GM12878 (cell line): ENCODE data around the gene TACC3. TPM values are rescaled to one million over a fixed set of nuclear protein-coding genes. Genes with fewer than 3 reads are reported as not detected.

Experiments
- ATAC-seq: fragments of 200-7000 bp; cut with Tn5 transposase; 3 replicates; pipeline ENCODE4 v1.9.1; 2020; ENCODE audit warnings: mild to moderate bottlenecking, moderate library complexity
- BruUV-seq: library from RNA; stranded (reverse); fragments of 400-500 nt; replicated peaks from 2 replicates; lab custom pipeline; 2021; lab: Mats Ljungman, UMichigan
- CTCF ChIA-PET: fragments of 300-600 bp; sonication (Branson Sonifier 250); formaldehyde crosslinking; extraction: SDS; loops from one replicate; lab custom pipeline; 2021; ENCODE audit warnings: inconsistent platforms; lab: Yijun Ruan, JAX
- POLR2A ChIA-PET: fragments of 350-600 bp; formaldehyde crosslinking; extraction: SDS; loops from one replicate; lab custom pipeline; 2021; ENCODE audit warnings: inconsistent platforms; lab: Charles Lee
- RAD21 ChIA-PET: fragments of 300-600 bp; sonication (Branson Sonifier 250); formaldehyde crosslinking; loops from one replicate; lab custom pipeline; 2023; ENCODE audit warnings: antibody characterized with exemption; ENCODE audit not compliant: unreplicated experiment; lab: Charles Lee
- SMC1A ChIA-PET: fragments of 300-600 bp; sonication (Branson Sonifier 250); formaldehyde crosslinking; loops from one replicate; lab custom pipeline; 2023; ENCODE audit not compliant: unreplicated experiment, uncharacterized antibody; lab: Charles Lee
- DNase-seq: peaks from one replicate; pipeline ENCODE4 v3.0.0-alpha.2; 2011; ENCODE audit warnings: low read depth, low spot score
- FAIRE-seq: peaks from 3 replicates; lab custom pipeline; 2011; peaks lifted over from hg19 to GRCh38; lab: Jason Lieb, UNC
- H2AFZ ChIP-seq: 2 replicates; pipeline ENCODE4 v1.6.0; 2011; ENCODE audit warnings: low read depth, low read length, control low read depth; ENCODE audit not compliant: control insufficient read depth
- H3K27ac ChIP-seq: 2 replicates; pipeline ENCODE4 v1.5.1; 2011; ENCODE audit warnings: control low read depth; ENCODE audit not compliant: control insufficient read depth, insufficient read depth
- H3K27me3 ChIP-seq, 2 experiments: replicated peaks in 1 of 2; 2 replicates each; pipeline versions ENCODE4 v1.6.0 to v1.6.1; 2011; ENCODE audit warnings: low read length in 1 of 2; ENCODE audit not compliant: control insufficient read depth in 2 of 2, insufficient read depth in 2 of 2
- H3K36me3 ChIP-seq, 2 experiments: 2 replicates each; pipeline ENCODE4 v1.5.1; 2011; ENCODE audit warnings: low read length in 1 of 2; ENCODE audit not compliant: control insufficient read depth in 2 of 2, insufficient read depth in 2 of 2
- H3K4me1 ChIP-seq: 2 replicates; pipeline ENCODE4 v1.6.1; 2011; ENCODE audit warnings: mild to moderate bottlenecking, low read length, moderate library complexity, mixed read lengths; ENCODE audit not compliant: control insufficient read depth, insufficient read depth
- H3K4me2 ChIP-seq: 2 replicates; pipeline ENCODE4 v1.6.0; 2011; ENCODE audit warnings: control low read depth; ENCODE audit not compliant: control insufficient read depth, insufficient read depth
- H3K4me3 ChIP-seq: fragments of 200-600 bp; sonication (generic); 2 replicates; pipeline ENCODE4 v1.5.1; 2016
- H3K79me2 ChIP-seq: 2 replicates; pipeline ENCODE4 v1.6.0; 2011; ENCODE audit warnings: low read length; ENCODE audit not compliant: control insufficient read depth, insufficient read depth
- H3K9ac ChIP-seq: 2 replicates; pipeline ENCODE4 v1.8.0; 2011; ENCODE audit warnings: low read length, control low read depth, mixed read lengths; ENCODE audit not compliant: control insufficient read depth, insufficient read depth
- H3K9me3 ChIP-seq: replicated peaks from 3 replicates; pipeline ENCODE4 v1.5.1; 2011; ENCODE audit warnings: mild to moderate bottlenecking, low read length; ENCODE audit not compliant: control insufficient read depth, insufficient read depth
- H4K20me1 ChIP-seq: 2 replicates; pipeline ENCODE4 v1.6.0; 2011; ENCODE audit not compliant: control insufficient read depth, insufficient read depth
- BHLHE40 ChIP-seq, 2 experiments: fragments of 450-650 bp in 1 of 2; IDR thresholded peaks; 2 replicates each; pipeline ENCODE4 v1.6.1; 2011 to 2017; ENCODE audit warnings: low read depth in 2 of 2, borderline replicate concordance in 1 of 2, improper control_type of control experiment in 1 of 2, low read length in 1 of 2, mild to moderate bottlenecking in 1 of 2
- ETV6 ChIP-seq, 2 experiments: fragments of 450-650 bp in 1 of 2; IDR thresholded peaks in 1 of 2; conservative IDR thresholded peaks in 1 of 2; 2 replicates each; pipeline ENCODE4 v1.6.1; 2014; ENCODE audit warnings: antibody characterized with exemption in 1 of 2, borderline replicate concordance in 1 of 2, low read depth in 1 of 2, mild to moderate bottlenecking in 1 of 2, moderate library complexity in 1 of 2
- IKZF1 ChIP-seq: fragments of 450-650 bp; conservative IDR thresholded peaks from 2 replicates; pipeline ENCODE4 v1.6.1; 2017; ENCODE audit warnings: antibody characterized with exemption, mild to moderate bottlenecking
- KLF5 ChIP-seq: fragments of 450-650 bp; IDR thresholded peaks from 2 replicates; pipeline ENCODE4 v1.6.1; 2014; ENCODE audit warnings: mild to moderate bottlenecking; ENCODE audit not compliant: partially characterized antibody
- MTA2 ChIP-seq: fragments of 450-650 bp; IDR thresholded peaks from 2 replicates; pipeline ENCODE4 v1.6.1; 2016; ENCODE audit warnings: low read depth, mild to moderate bottlenecking, moderate library complexity
- MXI1 ChIP-seq: fragments of 150-350 bp; IDR thresholded peaks from 2 replicates; pipeline ENCODE4 v1.6.1; 2011; ENCODE audit warnings: low read depth, mild to moderate bottlenecking, inconsistent platforms, low read length, improper control_type of control experiment
- POLR2AphosphoS2 ChIP-seq: IDR thresholded peaks from 2 replicates; pipeline ENCODE4 v1.6.1; 2011; ENCODE audit warnings: low read depth, mild to moderate bottlenecking, low read length, improper control_type of control experiment, moderate library complexity
- RBBP5 ChIP-seq: fragments of 200-600 bp; sonication (generic); conservative IDR thresholded peaks from 2 replicates; pipeline ENCODE4 v1.6.1; 2016
- SMAD5 ChIP-seq: IDR thresholded peaks from 2 replicates; pipeline ENCODE4 v1.6.1; 2016; ENCODE audit warnings: antibody characterized with exemption, low read depth
- STAT3 ChIP-seq: IDR thresholded peaks from 2 replicates; pipeline ENCODE4 v1.6.1; 2011; ENCODE audit warnings: low read depth, low read length, improper control_type of control experiment
- SUPT20H ChIP-seq: IDR thresholded peaks from 2 replicates; pipeline ENCODE4 v1.6.1; 2011; ENCODE audit warnings: low read depth, mild to moderate bottlenecking, low read length, moderate library complexity, borderline replicate concordance; ENCODE audit not compliant: control insufficient read depth
- TCF12 ChIP-seq: IDR thresholded peaks from 2 replicates; pipeline ENCODE4 v1.6.1; 2011; ENCODE audit warnings: low read depth, mild to moderate bottlenecking, low read length
- YY1 ChIP-seq: IDR thresholded peaks from 2 replicates; pipeline ENCODE4 v1.6.1; 2011; ENCODE audit warnings: low read depth, mild to moderate bottlenecking, low read length
- WGBS: methylation state at CpG from one replicate; pipeline ENCODE4 v1.1.6; 2016; ENCODE audit warnings: low lambda C conversion rate; ENCODE audit not compliant: insufficient replicate concordance, insufficient coverage; ENCODE audit errors: missing lambda C conversion rate; 5-methylcytosine and 5-hydroxymethylcytosine counted together
- in situ Hi-C: fragments of 300-500 bp; cut with MboI; formaldehyde crosslinking; loops from 9 replicates; pipeline ENCODE4 v1.14.3; 2018; ENCODE audit warnings: mixed read lengths
- intact Hi-C: fragments of 100-400 bp; cut with micrococcal nuclease; formaldehyde crosslinking; loops from one replicate; pipeline ENCODE4 v1.14.2; 2022; ENCODE audit not compliant: unreplicated experiment
- polyA plus RNA-seq, 11 experiments: library from polyadenylated mRNA; depleted of rRNA in 4 of 11; unstranded in 6 of 11; stranded (reverse) in 5 of 11; fragments of >200 nt; fragmentation: Nextera tagmentation in 4 of 11; fragmentation: Illumina TruSeq in 1 of 11; extraction: Ambion mirVana in 4 of 11; extraction: Trizol in 1 of 11; gene quantifications; 1 replicate in 1 of 11; 2 replicates in 10 of 11; pipeline versions ENCODE4 v1.2.1 to v1.2.3, GENCODE V29; 2011 to 2016; ENCODE audit warnings: inconsistent platforms in 2 of 11, missing spikeins in 2 of 11, low read depth in 1 of 11
- total RNA-seq, 4 experiments: library from RNA; depleted of rRNA in 3 of 4; stranded (reverse); fragments of >200 nt in 3 of 4; fragmentation: Illumina TruSeq in 1 of 4; extraction: Trizol in 1 of 4; gene quantifications; 2 replicates each; pipeline versions ENCODE4 v1.2.1 to v1.2.3, GENCODE V29; 2013 to 2021
- TF ChIP-seq, protein P1 (sequence below): fragments of 450-650 bp; IDR thresholded peaks from 2 replicates; pipeline ENCODE4 v1.6.1; 2017; ENCODE audit warnings: mild to moderate bottlenecking, moderate library complexity
- TF ChIP-seq, protein P2 (sequence below): fragments of 450-650 bp; IDR thresholded peaks from 2 replicates; pipeline ENCODE4 v1.6.1; 2016; ENCODE audit warnings: mild to moderate bottlenecking, moderate library complexity, borderline replicate concordance

Gene TACC3
- total and polyA plus RNA-seq, 10 of the 15 experiments (the other 5 are each of a cell fraction or from before 2014, with no cell fraction given): 2.8 to 121 (median 73.3) TPM

DNA sequence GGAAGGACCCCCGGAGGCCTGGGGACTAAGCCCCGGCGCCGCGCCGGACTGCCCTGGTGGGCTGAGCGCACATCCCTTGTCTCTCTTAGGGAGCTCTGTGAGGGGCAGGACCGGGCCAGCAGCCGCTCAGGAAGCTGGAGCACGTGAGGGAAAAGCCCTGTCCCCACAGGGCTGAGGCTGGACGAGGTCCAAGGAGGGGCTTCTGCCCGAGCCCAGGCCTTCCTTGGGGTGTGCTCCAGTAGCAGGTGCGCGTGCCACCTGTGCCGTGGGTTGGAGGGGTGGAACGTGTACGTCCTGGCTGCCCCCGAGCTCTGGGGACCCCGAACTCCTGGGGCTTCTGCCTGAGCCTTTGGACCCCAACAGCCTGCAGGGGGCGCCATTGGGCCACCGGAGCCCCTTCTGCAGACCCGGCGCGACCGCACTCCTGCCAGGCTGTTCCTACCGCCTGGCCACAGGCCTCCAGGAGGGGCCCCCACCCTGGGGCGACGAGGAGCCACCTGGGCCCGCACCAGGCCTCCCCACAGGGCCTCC lies 27.2 kb downstream of the TACC3 start (continued):
- TF ChIP-seq, protein P1, sequence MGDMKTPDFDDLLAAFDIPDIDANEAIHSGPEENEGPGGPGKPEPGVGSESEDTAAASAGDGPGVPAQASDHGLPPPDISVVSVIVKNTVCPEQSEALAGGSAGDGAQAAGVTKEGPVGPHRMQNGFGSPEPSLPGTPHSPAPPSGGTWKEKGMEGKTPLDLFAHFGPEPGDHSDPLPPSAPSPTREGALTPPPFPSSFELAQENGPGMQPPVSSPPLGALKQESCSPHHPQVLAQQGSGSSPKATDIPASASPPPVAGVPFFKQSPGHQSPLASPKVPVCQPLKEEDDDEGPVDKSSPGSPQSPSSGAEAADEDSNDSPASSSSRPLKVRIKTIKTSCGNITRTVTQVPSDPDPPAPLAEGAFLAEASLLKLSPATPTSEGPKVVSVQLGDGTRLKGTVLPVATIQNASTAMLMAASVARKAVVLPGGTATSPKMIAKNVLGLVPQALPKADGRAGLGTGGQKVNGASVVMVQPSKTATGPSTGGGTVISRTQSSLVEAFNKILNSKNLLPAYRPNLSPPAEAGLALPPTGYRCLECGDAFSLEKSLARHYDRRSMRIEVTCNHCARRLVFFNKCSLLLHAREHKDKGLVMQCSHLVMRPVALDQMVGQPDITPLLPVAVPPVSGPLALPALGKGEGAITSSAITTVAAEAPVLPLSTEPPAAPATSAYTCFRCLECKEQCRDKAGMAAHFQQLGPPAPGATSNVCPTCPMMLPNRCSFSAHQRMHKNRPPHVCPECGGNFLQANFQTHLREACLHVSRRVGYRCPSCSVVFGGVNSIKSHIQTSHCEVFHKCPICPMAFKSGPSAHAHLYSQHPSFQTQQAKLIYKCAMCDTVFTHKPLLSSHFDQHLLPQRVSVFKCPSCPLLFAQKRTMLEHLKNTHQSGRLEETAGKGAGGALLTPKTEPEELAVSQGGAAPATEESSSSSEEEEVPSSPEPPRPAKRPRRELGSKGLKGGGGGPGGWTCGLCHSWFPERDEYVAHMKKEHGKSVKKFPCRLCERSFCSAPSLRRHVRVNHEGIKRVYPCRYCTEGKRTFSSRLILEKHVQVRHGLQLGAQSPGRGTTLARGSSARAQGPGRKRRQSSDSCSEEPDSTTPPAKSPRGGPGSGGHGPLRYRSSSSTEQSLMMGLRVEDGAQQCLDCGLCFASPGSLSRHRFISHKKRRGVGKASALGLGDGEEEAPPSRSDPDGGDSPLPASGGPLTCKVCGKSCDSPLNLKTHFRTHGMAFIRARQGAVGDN: no peak
- TF ChIP-seq YY1 (peak; percentile 54; the same call in 1 of the 2 replicates), BHLHE40 (IDR thresholded peaks at IDR 0.05; ENCODE audit: borderline replicate concordance in 1 of 2, low read depth in 2 of 2, low read length in 1 of 2) (peak; percentile 21 to 67; a peak in 2 of 4 replicates), STAT3 (no peak), TCF12 (no peak), MXI1 (no peak)

DNA sequence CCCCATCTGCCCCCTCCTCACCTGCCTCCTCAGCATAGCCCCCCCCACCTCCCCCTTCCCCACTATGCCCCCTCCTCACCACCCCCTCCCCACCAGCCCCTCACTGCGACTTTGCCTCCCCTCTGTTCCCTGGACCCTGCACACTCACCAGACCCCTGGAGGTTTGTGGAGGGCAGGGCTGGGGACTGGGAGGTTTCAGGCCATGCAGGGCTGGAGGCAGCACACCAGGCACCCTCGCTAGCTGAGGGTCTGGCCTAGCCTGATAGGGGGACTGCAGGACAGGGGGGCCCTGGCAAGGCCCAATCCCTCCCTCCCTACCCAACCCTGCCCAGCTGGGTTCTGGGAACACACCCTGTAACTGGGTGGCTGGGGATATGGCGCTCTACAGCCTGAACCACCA lies 28.0 kb downstream of the TACC3 start:
- DNase-seq (no peak), ATAC-seq (no peak), FAIRE-seq (no peak)
- 50% methylated on average over 2 of the region's 3 CpGs for WGBS
- ChIA-PET CTCF (interaction anchor here (1.0 to 2.1 kb wide), 3 partner anchors 19 to 61 kb away, joined by 3 to 4 read pairs (median 3); no protein-coding TSS in a partner anchor), RAD21 (no interaction called here), POLR2A (no interaction called here), SMC1A (no interaction called here)
- no TSS peak for BruUV-seq
- no peaks in the 10 kb centered on the region for H3K9me3 ChIP-seq
- H3K79me2 ChIP-seq: no peaks in the 10 kb centered on the region
- H3K36me3 ChIP-seq: peaks cover 0 to 5% of the 10 kb centered on the region in 2 experiments; a peak in 3 of 4 replicates
- no peak overlapping the region for H3K9ac ChIP-seq
- H3K4me1 ChIP-seq: no peaks in the 10 kb centered on the region
- no peaks in the 10 kb centered on the region for H3K27me3 ChIP-seq
- intact Hi-C loops (loop anchor here (5.0 kb wide), 1 partner anchor 438 kb away; no protein-coding TSS in a partner anchor), in situ Hi-C loops (no loop called here)
- H3K4me3 ChIP-seq: no peak overlapping the region
- H4K20me1 ChIP-seq: no peaks in the 10 kb centered on the region
- no peak overlapping the region for H3K27ac ChIP-seq
- no peak overlapping the region for H2AFZ ChIP-seq
- H3K4me2 ChIP-seq: no peak overlapping the region
- TF ChIP-seq MTA2: no peak
- no peak for TF ChIP-seq KLF5
- TF ChIP-seq SUPT20H: no peak
- TF ChIP-seq RBBP5: no peak
- TF ChIP-seq SMAD5: no peak
- TF ChIP-seq ETV6 (conservative IDR thresholded peaks at IDR 0.05 in 1 of 2, IDR thresholded peaks at IDR 0.05 in 1 of 2; ENCODE audit: borderline replicate concordance in 1 of 2, low read depth in 1 of 2): no peak
- no peak for TF ChIP-seq IKZF1
- no peak for TF ChIP-seq POLR2AphosphoS2
- TF ChIP-seq, protein P2, sequence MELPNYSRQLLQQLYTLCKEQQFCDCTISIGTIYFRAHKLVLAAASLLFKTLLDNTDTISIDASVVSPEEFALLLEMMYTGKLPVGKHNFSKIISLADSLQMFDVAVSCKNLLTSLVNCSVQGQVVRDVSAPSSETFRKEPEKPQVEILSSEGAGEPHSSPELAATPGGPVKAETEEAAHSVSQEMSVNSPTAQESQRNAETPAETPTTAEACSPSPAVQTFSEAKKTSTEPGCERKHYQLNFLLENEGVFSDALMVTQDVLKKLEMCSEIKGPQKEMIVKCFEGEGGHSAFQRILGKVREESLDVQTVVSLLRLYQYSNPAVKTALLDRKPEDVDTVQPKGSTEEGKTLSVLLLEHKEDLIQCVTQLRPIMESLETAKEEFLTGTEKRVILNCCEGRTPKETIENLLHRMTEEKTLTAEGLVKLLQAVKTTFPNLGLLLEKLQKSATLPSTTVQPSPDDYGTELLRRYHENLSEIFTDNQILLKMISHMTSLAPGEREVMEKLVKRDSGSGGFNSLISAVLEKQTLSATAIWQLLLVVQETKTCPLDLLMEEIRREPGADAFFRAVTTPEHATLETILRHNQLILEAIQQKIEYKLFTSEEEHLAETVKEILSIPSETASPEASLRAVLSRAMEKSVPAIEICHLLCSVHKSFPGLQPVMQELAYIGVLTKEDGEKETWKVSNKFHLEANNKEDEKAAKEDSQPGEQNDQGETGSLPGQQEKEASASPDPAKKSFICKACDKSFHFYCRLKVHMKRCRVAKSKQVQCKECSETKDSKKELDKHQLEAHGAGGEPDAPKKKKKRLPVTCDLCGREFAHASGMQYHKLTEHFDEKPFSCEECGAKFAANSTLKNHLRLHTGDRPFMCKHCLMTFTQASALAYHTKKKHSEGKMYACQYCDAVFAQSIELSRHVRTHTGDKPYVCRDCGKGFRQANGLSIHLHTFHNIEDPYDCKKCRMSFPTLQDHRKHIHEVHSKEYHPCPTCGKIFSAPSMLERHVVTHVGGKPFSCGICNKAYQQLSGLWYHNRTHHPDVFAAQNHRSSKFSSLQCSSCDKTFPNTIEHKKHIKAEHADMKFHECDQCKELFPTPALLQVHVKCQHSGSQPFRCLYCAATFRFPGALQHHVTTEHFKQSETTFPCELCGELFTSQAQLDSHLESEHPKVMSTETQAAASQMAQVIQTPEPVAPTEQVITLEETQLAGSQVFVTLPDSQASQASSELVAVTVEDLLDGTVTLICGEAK: no peak
